Uterus (tissue), 4 donors: ENCODE results near the gene FNBP1. TPM values are rescaled to one million over a fixed set of nuclear protein-coding genes. Genes with fewer than 3 reads are reported as not detected.

Source experiments
- DNase-seq, 2 donors: peaks; one replicate each; pipeline ENCODE4 v3.0.0-alpha.2; 2019 to 2020
- H3K27ac ChIP-seq, 2 donors: fragments of 200-600 bp; sonication (generic); 1 replicate in 1 of 2; 2 replicates in 1 of 2; pipeline ENCODE4 v1.5.1; 2016 to 2018
- H3K27me3 ChIP-seq, 2 donors: fragments of 200-600 bp; sonication (generic); one replicate each; pipeline ENCODE4 v1.5.1; 2018 to 2019; ENCODE audit warnings: control low read depth in 1 of 2
- H3K36me3 ChIP-seq, 2 donors: fragments of 200-600 bp; sonication (generic); one replicate each; pipeline ENCODE4 v1.5.1; 2019; ENCODE audit warnings: control low read depth in 1 of 2
- H3K4me1 ChIP-seq, 2 donors: fragments of 200-600 bp; sonication (generic); one replicate each; pipeline ENCODE4 v1.5.1; 2018 to 2019; ENCODE audit warnings: control low read depth in 1 of 2
- H3K4me3 ChIP-seq, 2 donors: fragments of 200-600 bp; sonication (generic); 1 replicate in 1 of 2; 2 replicates in 1 of 2; pipeline ENCODE4 v1.5.1; 2018 to 2019; ENCODE audit warnings: mild to moderate bottlenecking in 1 of 2
- H3K9me3 ChIP-seq, 2 donors: fragments of 200-600 bp; sonication (generic); one replicate each; pipeline ENCODE4 v1.5.1; 2019; ENCODE audit warnings: control low read depth in 1 of 2
- CTCF ChIP-seq, 4 experiments: fragments of 200-600 bp in 2 of 4; fragments of 450-650 bp in 2 of 4; sonication (generic) in 2 of 4; IDR thresholded peaks; one replicate each; pipeline ENCODE4 v1.5.1; 2016 to 2019; ENCODE audit warnings: antibody characterized with exemption in 4 of 4, mild to moderate bottlenecking in 2 of 4, moderate library complexity in 1 of 4
- POLR2A ChIP-seq, 2 donors: fragments of 450-650 bp; IDR thresholded peaks; one replicate each; pipeline ENCODE4 v1.6.1; 2016; ENCODE audit warnings: antibody characterized with exemption in 2 of 2, mild to moderate bottlenecking in 1 of 2, moderate library complexity in 1 of 2
- intact Hi-C: fragments of 100-400 bp; cut with DNase I; formaldehyde crosslinking; loops from one replicate; pipeline ENCODE4 v1.15.1; 2023; ENCODE audit warnings: low total_unique reads
- total RNA-seq, 4 donors: library from RNA; depleted of rRNA in 3 of 4; stranded (reverse); fragments of >200 nt in 3 of 4; gene quantifications; one replicate each; pipeline versions ENCODE4 v1.1.0 to v1.2.4, GENCODE V29; 2014 to 2023
- donor health status: DM: yes; HTN: yes; CAD: no.

FNBP1 gene
- total RNA-seq, 4 donors from 2014 or later = 18.5 to 102 (median 77.2) TPM

GRCh38 chr9:130034570-130034969 is 8.4 kb downstream of the FNBP1 start:
- intact Hi-C loops = no loop called here
- no peaks in the 10 kb centered on the region for H3K27me3 ChIP-seq
- no peaks in the 10 kb centered on the region for H3K9me3 ChIP-seq
- peaks cover 0 to 4% of the 10 kb centered on the region in 2 donors for H3K4me1 ChIP-seq
- TF ChIP-seq CTCF (IDR thresholded peaks at IDR 0.05) (no peak), POLR2A (IDR thresholded peaks at IDR 0.05) (no peak)
- H3K4me3 ChIP-seq = no peak overlapping the region
- no peaks in the 10 kb centered on the region for H3K36me3 ChIP-seq
- no peak for DNase-seq
- no peak overlapping the region for H3K27ac ChIP-seq

DNA sequence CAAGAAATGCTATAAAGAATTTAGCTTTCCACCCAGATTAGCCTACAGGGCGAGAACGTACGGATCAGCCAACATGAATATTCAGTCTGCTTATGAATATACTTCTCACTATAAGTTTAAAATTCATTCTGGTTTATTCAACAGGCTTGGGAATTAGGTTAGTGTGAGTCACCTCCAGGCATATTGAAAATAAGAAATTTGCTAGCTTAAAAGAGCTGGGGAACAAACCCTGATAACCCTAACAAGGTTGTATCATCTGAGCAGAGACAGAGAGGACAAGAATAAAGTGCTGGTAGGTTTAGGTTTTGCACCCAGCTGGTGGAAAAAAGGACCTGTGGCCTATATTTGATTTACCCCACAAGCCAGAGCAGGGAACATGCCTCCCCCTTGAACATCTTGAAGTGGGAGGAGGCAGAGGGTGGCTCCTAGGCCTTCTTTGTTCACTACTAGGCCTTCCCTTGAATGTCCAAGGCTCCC is 12.3 kb downstream of the FNBP1 start:
- H3K4me1 ChIP-seq = peaks cover 0 to 4% of the 10 kb centered on the region in 2 donors
- no peaks in the 10 kb centered on the region for H3K27me3 ChIP-seq
- intact Hi-C loops = no loop called here
- DNase-seq = no peak
- TF ChIP-seq POLR2A (IDR thresholded peaks at IDR 0.05) (no peak), CTCF (IDR thresholded peaks at IDR 0.05) (no peak)
- no peaks in the 10 kb centered on the region for H3K9me3 ChIP-seq
- H3K27ac ChIP-seq = no peak overlapping the region
- H3K4me3 ChIP-seq = no peak overlapping the region
- no peaks in the 10 kb centered on the region for H3K36me3 ChIP-seq

DNA sequence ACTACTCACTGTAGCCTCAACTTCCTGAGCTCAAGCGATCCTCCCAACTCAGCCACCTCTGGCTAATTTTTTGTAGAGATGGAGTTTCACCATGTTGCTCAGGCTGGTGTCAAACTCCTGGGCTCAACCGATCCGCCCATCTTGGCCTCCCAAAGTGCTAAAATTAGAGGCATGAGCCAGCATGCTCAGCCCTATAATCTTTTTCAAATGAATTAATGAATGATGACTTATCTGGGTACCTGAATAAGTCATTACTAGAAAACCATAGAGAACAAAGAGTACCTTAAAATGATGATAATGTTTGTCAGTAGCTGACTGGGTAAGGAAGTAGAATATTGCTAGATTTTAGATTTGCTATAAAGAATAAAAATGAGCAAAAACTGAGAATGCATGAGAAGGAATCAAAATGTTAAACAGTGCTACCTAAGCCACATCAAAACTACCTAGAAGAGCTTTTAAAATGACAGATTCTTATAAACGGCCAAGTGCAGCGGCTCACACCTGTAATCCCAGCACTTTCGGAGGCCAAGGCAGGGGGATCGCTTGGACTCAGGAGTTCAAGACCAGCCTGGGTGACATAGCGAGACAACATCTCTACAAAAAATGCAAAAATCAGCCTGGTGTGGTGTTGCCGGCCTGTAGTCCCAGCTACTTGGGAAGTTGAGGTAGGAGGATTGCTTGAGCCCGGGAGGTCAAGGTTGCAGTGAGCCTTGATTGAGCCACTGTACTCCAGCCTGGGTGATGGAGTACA is 13.6 kb downstream of the FNBP1 start:
- Histone ChIP-seq H3K36me3 (no peaks in the 10 kb centered on the region), H3K27ac (peak overlapping the region in 1 of 2 donors; percentile 24), H3K4me1 (peaks cover 0 to 4% of the 10 kb centered on the region in 2 donors), H3K27me3 (no peaks in the 10 kb centered on the region), H3K4me3 (no peak overlapping the region), H3K9me3 (no peaks in the 10 kb centered on the region)
- intact Hi-C loops = no loop called here
- no peak for DNase-seq
- TF ChIP-seq POLR2A (IDR thresholded peaks at IDR 0.05) = no peak
- TF ChIP-seq CTCF (IDR thresholded peaks at IDR 0.05) = no peak

- intact Hi-C loops = no loop called here
- peak overlapping the region in 1 of 2 donors; percentile 24 for H3K27ac ChIP-seq
- peaks cover 2 to 4% of the 10 kb centered on the region in 2 donors for H3K4me1 ChIP-seq
These were observed 14.3 kb downstream of the FNBP1 start for GRCh38 chr9:130028493-130029222.

More at GRCh38 chr9:130028493-130029222, 14.3 kb downstream of the FNBP1 start:
- no peaks in the 10 kb centered on the region for H3K9me3 ChIP-seq
- H3K27me3 ChIP-seq = no peaks in the 10 kb centered on the region
- H3K36me3 ChIP-seq = no peaks in the 10 kb centered on the region
- TF ChIP-seq CTCF (IDR thresholded peaks at IDR 0.05) (no peak), POLR2A (IDR thresholded peaks at IDR 0.05) (no peak)
- no peak overlapping the region for H3K4me3 ChIP-seq
- no peak for DNase-seq
